Prostate gland (tissue), 2 donors: ENCODE results near the gene SPRED3. TPM values are rescaled to one million over a fixed set of nuclear protein-coding genes. Genes with fewer than 3 reads are reported as not detected.

Experiments
- DNase-seq: peaks from one replicate; pipeline ENCODE4 v3.0.0-alpha.2; 2019; ENCODE audit warnings: low spot score
- H3K27ac ChIP-seq, 2 donors: fragments of 200-600 bp; sonication (generic); 2 replicates each; pipeline ENCODE4 v1.5.1; 2017 to 2019
- H3K27me3 ChIP-seq: fragments of 200-600 bp; sonication (generic); replicated peaks from 2 replicates; pipeline ENCODE4 v1.5.1; 2019; ENCODE audit not compliant: insufficient read depth
- H3K36me3 ChIP-seq, 2 donors: fragments of 200-600 bp; sonication (generic); 1 replicate in 1 of 2; 2 replicates in 1 of 2; pipeline versions ENCODE4 v1.5.1 to v1.8.1; 2017 to 2019
- H3K4me1 ChIP-seq: fragments of 200-600 bp; sonication (generic); replicated peaks from 2 replicates; pipeline ENCODE4 v1.5.1; 2019
- H3K4me3 ChIP-seq, 2 donors: fragments of 200-600 bp; sonication (generic); 2 replicates each; pipeline ENCODE4 v1.5.1; 2017 to 2019
- H3K9me3 ChIP-seq: fragments of 200-600 bp; sonication (generic); 2 replicates; pipeline ENCODE4 v1.5.1; 2017
- CTCF ChIP-seq, 4 experiments: fragments of 200-600 bp in 2 of 4; fragments of 450-650 bp in 2 of 4; sonication (generic) in 2 of 4; IDR thresholded peaks; 1 replicate in 3 of 4; 2 replicates in 1 of 4; pipeline ENCODE4 v1.5.1; 2016 to 2019; ENCODE audit warnings: antibody characterized with exemption in 4 of 4, mild to moderate bottlenecking in 2 of 4, moderate library complexity in 2 of 4
- POLR2A ChIP-seq: fragments of 450-650 bp; IDR thresholded peaks from one replicate; pipeline ENCODE4 v1.6.1; 2016; ENCODE audit warnings: antibody characterized with exemption, mild to moderate bottlenecking
- POLR2AphosphoS5 ChIP-seq: sonication (generic); formaldehyde crosslinking; IDR thresholded peaks from one replicate; pipeline ENCODE4 v1.6.1; 2017; ENCODE audit warnings: antibody characterized with exemption
- WGBS: methylation state at CpG from one replicate; pipeline ENCODE4 v1.1.5; 2018; 5-methylcytosine and 5-hydroxymethylcytosine counted together
- intact Hi-C: fragments of 100-400 bp; cut with DNase I; formaldehyde crosslinking; loops from one replicate; pipeline ENCODE4 v1.14.2; 2022
- total RNA-seq, 2 donors: library from RNA; depleted of rRNA; stranded (reverse); fragments of >200 nt; gene quantifications; one replicate each; pipeline ENCODE4 v1.1.0, GENCODE V29; 2016

The SPRED3 gene
- total RNA-seq, 2 donors from 2014 or later = 0.82 to 3.3 TPM

- intact Hi-C loops = no loop called here
- no peaks in the 10 kb centered on the region for H3K4me1 ChIP-seq
- H3K36me3 ChIP-seq = no peaks in the 10 kb centered on the region
- no peaks in the 10 kb centered on the region for H3K9me3 ChIP-seq
- H3K27me3 ChIP-seq = peaks cover 18% of the 10 kb centered on the region
- no peak for TF ChIP-seq POLR2A
- DNase-seq = no peak
- WGBS = 84% methylated on average over 2 of the region's 2 CpGs
- no peak overlapping the region for H3K27ac ChIP-seq
- no peak overlapping the region for H3K4me3 ChIP-seq
Observed at GRCh38 chr19:38437917-38438316, 49.4 kb downstream of the SPRED3 start.

GRCh38 chr19:38440592-38440991 lies 52.1 kb downstream of the SPRED3 start:
- Histone ChIP-seq H3K9me3 (no peaks in the 10 kb centered on the region), H3K4me1 (no peaks in the 10 kb centered on the region), H3K4me3 (no peak overlapping the region), H3K27me3 (peaks cover under 1% of the 10 kb centered on the region), H3K27ac (no peak overlapping the region), H3K36me3 (no peaks in the 10 kb centered on the region)
- no peak for TF ChIP-seq CTCF (IDR thresholded peaks at IDR 0.05)
- no peak for TF ChIP-seq POLR2A
- no peak for TF ChIP-seq POLR2AphosphoS5
- no peak for DNase-seq
- intact Hi-C loops = no loop called here
- WGBS = 69% methylated on average over 14 of the region's 14 CpGs

DNA sequence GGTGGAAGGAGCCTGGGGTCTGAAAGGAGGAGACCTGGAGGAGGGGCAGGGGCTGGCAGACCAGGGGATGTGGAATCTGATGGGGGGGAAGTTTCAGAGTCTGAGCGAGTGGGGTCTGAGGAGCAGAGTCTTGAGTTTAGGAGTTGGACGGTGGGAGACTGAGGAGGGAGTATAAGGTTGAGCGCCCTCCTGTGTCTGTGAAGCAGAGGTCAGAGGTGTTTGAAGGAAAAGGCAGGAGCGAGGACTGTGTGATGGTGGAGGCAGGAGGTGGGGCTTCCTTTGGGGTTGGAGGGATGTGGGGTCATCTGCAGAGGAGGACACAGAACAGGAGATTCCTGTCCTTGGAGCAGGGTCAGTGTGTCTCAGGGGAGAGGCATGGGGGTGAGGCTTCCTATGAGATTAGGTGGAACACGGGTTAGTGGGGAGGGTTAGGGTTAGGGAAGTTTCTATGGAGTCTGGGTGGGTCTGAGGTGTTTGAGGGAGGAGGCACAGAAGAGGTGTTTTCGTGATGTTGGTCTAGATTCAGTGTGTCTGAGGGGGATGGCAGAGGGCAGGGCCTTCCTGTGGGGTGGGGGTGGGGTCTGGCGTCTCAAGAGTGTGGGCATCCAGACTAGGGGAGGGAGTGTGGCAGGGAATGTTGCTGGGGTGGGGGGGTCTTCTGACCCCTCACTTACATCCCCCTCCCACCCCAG lies 53.3 kb downstream of the SPRED3 start:
- intact Hi-C loops = no loop called here
- H3K36me3 ChIP-seq = no peaks in the 10 kb centered on the region
- no peak overlapping the region for H3K4me3 ChIP-seq
- no peak for DNase-seq
- H3K9me3 ChIP-seq = no peaks in the 10 kb centered on the region
- TF ChIP-seq CTCF (IDR thresholded peaks at IDR 0.05) (no peak), POLR2A (no peak), POLR2AphosphoS5 (no peak)
- H3K4me1 ChIP-seq = no peaks in the 10 kb centered on the region
- 51% methylated on average over 7 of the region's 7 CpGs for WGBS
- no peak overlapping the region for H3K27ac ChIP-seq
- H3K27me3 ChIP-seq = no peaks in the 10 kb centered on the region

DNA sequence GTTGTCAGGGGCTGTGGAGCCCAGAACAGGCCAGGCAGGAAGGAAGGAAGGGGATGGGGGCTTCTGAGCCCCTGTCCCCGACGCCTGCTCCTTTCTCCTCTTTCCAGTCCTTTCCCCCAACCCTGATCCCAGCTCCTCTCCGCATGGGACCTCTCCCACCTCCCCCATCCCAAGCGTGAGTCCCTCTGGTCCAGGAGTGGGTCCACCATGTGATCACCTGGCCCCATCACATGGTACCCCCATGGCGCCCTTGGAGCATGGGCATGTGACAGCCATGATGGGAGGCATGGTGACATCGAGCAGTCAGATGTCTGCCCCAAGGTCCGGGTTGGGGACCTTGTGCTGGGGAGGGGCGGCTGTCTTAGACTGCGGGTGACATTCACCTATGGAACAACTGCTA lies 54.2 kb downstream of the SPRED3 start:
- DNase-seq = no peak
- Histone ChIP-seq H3K27ac (no peak overlapping the region), H3K36me3 (no peaks in the 10 kb centered on the region), H3K4me3 (no peak overlapping the region), H3K9me3 (no peaks in the 10 kb centered on the region), H3K4me1 (no peaks in the 10 kb centered on the region), H3K27me3 (no peaks in the 10 kb centered on the region)
- intact Hi-C loops = no loop called here
- WGBS = 85% methylated on average over 9 of the region's 9 CpGs
- TF ChIP-seq CTCF (IDR thresholded peaks at IDR 0.05) = no peak
- TF ChIP-seq POLR2AphosphoS5 = no peak
- no peak for TF ChIP-seq POLR2A

DNA sequence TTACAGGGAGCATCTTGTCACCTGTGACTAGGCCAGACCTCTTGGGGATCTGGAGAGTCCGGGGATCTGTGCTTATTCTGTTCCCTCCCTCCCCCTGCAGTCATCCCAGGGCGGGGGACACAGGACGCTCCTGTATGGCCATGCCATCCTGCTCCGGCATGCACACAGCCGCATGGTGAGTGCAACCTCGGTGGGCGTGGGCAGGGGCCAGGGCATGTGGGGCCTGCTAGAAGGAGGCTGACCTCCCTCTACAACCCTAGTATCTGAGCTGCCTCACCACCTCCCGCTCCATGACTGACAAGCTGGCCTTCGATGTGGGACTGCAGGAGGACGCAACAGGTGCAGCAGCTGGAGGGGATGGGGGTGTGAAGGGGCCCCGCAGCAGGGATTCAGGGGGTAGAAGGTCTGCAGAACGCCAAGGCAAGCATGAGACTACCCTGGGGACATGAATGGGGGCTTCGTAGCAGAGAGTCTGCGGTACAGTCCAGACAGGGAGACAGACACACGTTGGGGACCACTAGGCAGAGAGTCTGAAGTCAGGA lies 55.0 kb downstream of the SPRED3 start:
- Histone ChIP-seq H3K27ac (no peak overlapping the region), H3K27me3 (no peaks in the 10 kb centered on the region), H3K4me3 (no peak overlapping the region), H3K4me1 (no peaks in the 10 kb centered on the region), H3K36me3 (no peaks in the 10 kb centered on the region), H3K9me3 (no peaks in the 10 kb centered on the region)
- WGBS = 79% methylated on average over 15 of the region's 15 CpGs
- no peak for DNase-seq
- intact Hi-C loops = no loop called here
- TF ChIP-seq POLR2A (no peak), POLR2AphosphoS5 (no peak), CTCF (IDR thresholded peaks at IDR 0.05) (no peak)
